Stimulated activated CD8-positive, alpha-beta memory T cell treated with anti-CD3 and anti-CD28 coated beads, Interleukin-4, amount 100 ng/mL, for 1 hour (primary cell): Measurements from ENCODE around the gene LSG1.
"Not testable (repeated sequence)": the region's sequence is repeated elsewhere in the genome, so short reads cannot be mapped to it uniquely, and the experiment has no call there.

Experiments used
- DNase-seq, 2 donors: peaks; one replicate each; pipeline ENCODE4 v3.0.0-alpha.2; 2020; ENCODE audit warnings: low read depth in 2 of 2, low spot score in 1 of 2

The LSG1 gene

GRCh38 chr3:194658477-194659242, 13.3 kb downstream of the LSG1 start:
- DNase-seq: no peak

- DNase-seq: no peak
These were observed 14.6 kb downstream of the LSG1 start for GRCh38 chr3:194657439-194657838.

GRCh38 chr3:194654443-194654842, 17.5 kb downstream of the LSG1 start:
- DNase-seq: no peak

GRCh38 chr3:194647747-194648146, 24.2 kb downstream of the LSG1 start:
- no peak for DNase-seq

- no peak for DNase-seq
These were observed 29.2 kb downstream of the LSG1 start for GRCh38 chr3:194642769-194643168.

- DNase-seq: no peak
These were observed 31.2 kb downstream of the LSG1 start for GRCh38 chr3:194640829-194641228.

GRCh38 chr3:194638991-194639605, 32.9 kb downstream of the LSG1 start:
- no peak for DNase-seq

- no peak for DNase-seq
These were observed 34.2 kb downstream of the LSG1 start for GRCh38 chr3:194637541-194638400.

GRCh38 chr3:194637066-194637465, 34.9 kb downstream of the LSG1 start:
- no peak for DNase-seq

GRCh38 chr3:194633349-194634004, 38.5 kb downstream of the LSG1 start, which contains the start of gene TMEM44:
TSS of gene TMEM44 (minus strand) at chr3:194633419. CDS start at chr3:194633215, 204 bp downstream.
- DNase-seq: peak; percentile 18 to 22

- DNase-seq: no peak
These were observed 39.1 kb downstream of the LSG1 start for GRCh38 chr3:194632809-194633348.

GRCh38 chr3:194632226-194632808, 39.7 kb downstream of the LSG1 start:
- DNase-seq: no peak

- DNase-seq: no peak
These were observed 40.3 kb downstream of the LSG1 start for GRCh38 chr3:194631696-194632095.

- not testable (repeated sequence) for DNase-seq
These were observed 41.3 kb downstream of the LSG1 start for GRCh38 chr3:194630681-194631080.

GRCh38 chr3:194624956-194625355, 47.0 kb downstream of the LSG1 start:
- DNase-seq: no peak

- no peak for DNase-seq
These were observed 48.3 kb downstream of the LSG1 start for GRCh38 chr3:194623449-194624290.

GRCh38 chr3:194622621-194623340, 49.2 kb downstream of the LSG1 start:
- no peak for DNase-seq

GRCh38 chr3:194621947-194622346, 50.0 kb downstream of the LSG1 start:
- DNase-seq: no peak

GRCh38 chr3:194620196-194620595, 51.8 kb downstream of the LSG1 start:
- no peak for DNase-seq
